Stomach (tissue), 9 donors: ENCODE measurements around the gene SLC10A4. TPM values are rescaled to one million over a fixed set of nuclear protein-coding genes. Genes with fewer than 3 reads are reported as not detected.

Experiments
- DNase-seq, 2 donors: peaks; one replicate each; pipeline versions ENCODE4 v3.0.0 to v3.0.0-alpha.2; 2013 to 2019
- H3K27ac ChIP-seq, 5 donors: fragments of 200-600 bp in 4 of 5; sonication (generic) in 4 of 5; one replicate each; pipeline ENCODE4 v1.5.1; 2013 to 2019; ENCODE audit warnings: mild to moderate bottlenecking in 1 of 5, moderate library complexity in 1 of 5
- H3K27me3 ChIP-seq, 3 donors: fragments of 200-600 bp; sonication (generic); one replicate each; pipeline ENCODE4 v1.5.1; 2017 to 2019; ENCODE audit warnings: mixed run types in 1 of 3
- H3K36me3 ChIP-seq, 4 donors: fragments of 200-600 bp; sonication (generic); 1 replicate in 3 of 4; 2 replicates in 1 of 4; pipeline ENCODE4 v1.5.1; 2016 to 2019
- H3K4me1 ChIP-seq, 4 donors: fragments of 200-600 bp; sonication (generic); one replicate each; pipeline ENCODE4 v1.5.1; 2016 to 2019
- H3K4me3 ChIP-seq, 4 donors: fragments of 200-600 bp; sonication (generic) in 3 of 4; one replicate each; pipeline ENCODE4 v1.5.1; 2016 to 2019; ENCODE audit warnings: mild to moderate bottlenecking in 1 of 4
- H3K9me3 ChIP-seq, 4 donors: fragments of 200-600 bp; sonication (generic); one replicate each; pipeline ENCODE4 v1.5.1; 2016 to 2019
- EP300 ChIP-seq: sonication (generic); formaldehyde crosslinking; IDR thresholded peaks from one replicate; pipeline ENCODE4 v1.6.1; 2017; ENCODE audit warnings: antibody characterized with exemption
- POLR2A ChIP-seq, 4 donors: fragments of 450-650 bp; IDR thresholded peaks; one replicate each; pipeline ENCODE4 v1.6.1; 2016; ENCODE audit warnings: antibody characterized with exemption in 4 of 4, control low read depth in 2 of 4, mild to moderate bottlenecking in 1 of 4, moderate library complexity in 1 of 4
- POLR2AphosphoS5 ChIP-seq, 3 donors: sonication (generic); formaldehyde crosslinking; IDR thresholded peaks; one replicate each; pipeline ENCODE4 v1.6.1; 2016; ENCODE audit warnings: antibody characterized with exemption in 3 of 3
- WGBS, 5 donors: extraction: QIAGEN DNeasy Blood & Tissue Kit in 3 of 5; methylation state at CpG; one replicate each; pipeline versions ENCODE4 v1.1.5 to v1.1.7; 2013 to 2018; 5-methylcytosine and 5-hydroxymethylcytosine counted together
- intact Hi-C: fragments of 100-400 bp; cut with DNase I; formaldehyde crosslinking; loops from one replicate; pipeline ENCODE4 v1.15.1; 2023; ENCODE audit warnings: low total_unique reads
- polyA plus RNA-seq, 3 donors: library from polyadenylated mRNA; stranded (reverse); fragments of 200-250 nt; gene quantifications; one replicate each; pipeline ENCODE4 v1.2.3, GENCODE V29; 2013
- total RNA-seq, 5 donors: library from RNA; depleted of rRNA; stranded (reverse); fragments of >200 nt; gene quantifications; one replicate each; pipeline versions ENCODE4 v1.1.0 to v1.2.3, GENCODE V29; 2014 to 2016
- TF ChIP-seq, protein P1 (sequence below), 7 experiments: fragments of 450-650 bp in 4 of 7; fragments of 200-600 bp in 3 of 7; sonication (generic) in 3 of 7; IDR thresholded peaks; one replicate each; pipeline ENCODE4 v1.5.1; 2016 to 2019; ENCODE audit warnings: antibody characterized with exemption in 7 of 7, control low read depth in 2 of 7, mild to moderate bottlenecking in 1 of 7
- donor health status: healthy with polysubstance abuse.
- donor health status: Bipolar disorder and iron deficiency.
- donor health status: healthy.

Gene SLC10A4
- total and polyA plus RNA-seq, 8 donors: 0.38 to 1.7 (median 0.73) TPM; not detected in 5

DNA sequence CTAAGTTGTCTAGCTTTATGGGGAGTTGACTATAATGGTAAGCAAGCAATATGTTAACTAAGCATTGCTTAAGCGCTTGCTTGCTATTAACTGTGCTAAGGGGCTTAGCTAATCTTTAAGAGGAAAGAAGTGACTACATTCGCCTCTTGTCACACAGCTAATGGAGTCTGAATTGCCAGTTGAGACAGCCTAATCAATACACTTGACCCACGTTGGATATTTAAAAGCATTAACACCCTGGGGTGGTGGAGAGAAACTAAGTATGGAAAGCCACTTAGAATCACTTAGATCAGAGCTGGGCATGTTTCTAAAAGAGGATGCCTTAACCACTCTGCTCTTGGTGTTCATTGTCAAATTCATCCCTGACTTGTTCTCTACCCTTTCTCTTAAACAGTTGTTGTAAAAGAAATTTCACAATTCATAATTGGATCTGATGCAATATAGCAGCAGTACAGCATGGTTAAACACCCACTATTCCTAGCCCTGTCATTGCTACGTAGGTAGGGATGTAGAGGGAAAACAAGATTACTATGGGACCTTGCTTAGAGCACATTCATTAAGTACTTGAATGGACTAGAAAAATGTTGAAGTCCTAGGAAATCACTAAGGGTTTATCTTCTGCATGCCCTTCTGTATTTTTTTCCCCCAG, 10.4 kb downstream of the SLC10A4 start:
- 75 to 80% (median 77%) methylated on average over 4 of the region's 4 CpGs for whole genome bisulfite sequencing, 5 donors
- Histone ChIP-seq H3K4me3 (no peak overlapping the region), H3K27ac (no peak overlapping the region), H3K9me3 (peaks cover 0 to 13% (median 0%) of the 10 kb centered on the region in 4 donors), H3K27me3 (peaks cover 13 to 35% (median 27%) of the 10 kb centered on the region in 3 donors), H3K4me1 (peaks cover 15 to 21% (median 19%) of the 10 kb centered on the region in 4 donors), H3K36me3 (peaks cover 0 to 17% (median 11%) of the 10 kb centered on the region in 4 donors)
- intact Hi-C loops: no loop called here
- TF ChIP-seq EP300: no peak
- TF ChIP-seq POLR2AphosphoS5 (IDR thresholded peaks at IDR 0.05): no peak
- TF ChIP-seq POLR2A (IDR thresholded peaks at IDR 0.05): no peak
- TF ChIP-seq, protein P1, sequence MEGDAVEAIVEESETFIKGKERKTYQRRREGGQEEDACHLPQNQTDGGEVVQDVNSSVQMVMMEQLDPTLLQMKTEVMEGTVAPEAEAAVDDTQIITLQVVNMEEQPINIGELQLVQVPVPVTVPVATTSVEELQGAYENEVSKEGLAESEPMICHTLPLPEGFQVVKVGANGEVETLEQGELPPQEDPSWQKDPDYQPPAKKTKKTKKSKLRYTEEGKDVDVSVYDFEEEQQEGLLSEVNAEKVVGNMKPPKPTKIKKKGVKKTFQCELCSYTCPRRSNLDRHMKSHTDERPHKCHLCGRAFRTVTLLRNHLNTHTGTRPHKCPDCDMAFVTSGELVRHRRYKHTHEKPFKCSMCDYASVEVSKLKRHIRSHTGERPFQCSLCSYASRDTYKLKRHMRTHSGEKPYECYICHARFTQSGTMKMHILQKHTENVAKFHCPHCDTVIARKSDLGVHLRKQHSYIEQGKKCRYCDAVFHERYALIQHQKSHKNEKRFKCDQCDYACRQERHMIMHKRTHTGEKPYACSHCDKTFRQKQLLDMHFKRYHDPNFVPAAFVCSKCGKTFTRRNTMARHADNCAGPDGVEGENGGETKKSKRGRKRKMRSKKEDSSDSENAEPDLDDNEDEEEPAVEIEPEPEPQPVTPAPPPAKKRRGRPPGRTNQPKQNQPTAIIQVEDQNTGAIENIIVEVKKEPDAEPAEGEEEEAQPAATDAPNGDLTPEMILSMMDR (IDR thresholded peaks at IDR 0.05): no peak
- DNase-seq: no peak

DNA sequence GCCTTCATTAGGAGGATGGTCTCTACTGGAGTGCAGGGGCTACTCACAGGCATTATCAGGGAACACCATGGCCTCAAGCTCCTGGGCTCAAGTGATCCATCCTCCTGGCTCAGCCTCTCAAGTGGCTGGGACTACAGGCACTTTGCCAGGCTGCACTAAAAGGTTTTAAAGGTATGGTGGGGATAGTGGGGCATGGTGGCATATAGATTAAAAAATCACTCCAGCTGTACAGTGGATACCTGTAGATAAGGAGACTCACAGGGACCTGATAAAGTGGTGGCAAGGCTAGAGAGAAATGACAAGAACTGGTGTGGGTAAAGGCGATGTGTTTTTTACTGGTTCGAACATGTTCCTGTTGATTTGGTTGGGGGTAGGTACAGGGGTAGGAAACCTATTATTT, 12.8 kb downstream of the SLC10A4 start:
- no peak for DNase-seq
- intact Hi-C loops: no loop called here
- Histone ChIP-seq H3K27ac (no peak overlapping the region), H3K4me1 (peaks cover under 1 to 5% (median 4%) of the 10 kb centered on the region in 4 donors), H3K9me3 (peaks cover 0 to 6% (median 0%) of the 10 kb centered on the region in 4 donors), H3K4me3 (no peak overlapping the region), H3K36me3 (peaks cover 0 to 41% (median 34%) of the 10 kb centered on the region in 4 donors), H3K27me3 (peaks cover 6 to 11% (median 11%) of the 10 kb centered on the region in 3 donors)
- no peak for TF ChIP-seq POLR2A (IDR thresholded peaks at IDR 0.05)
- no peak for TF ChIP-seq POLR2AphosphoS5 (IDR thresholded peaks at IDR 0.05)
- 93 to 99% (median 96%) methylated on average over 2 of the region's 2 CpGs for WGBS, 5 donors

DNA sequence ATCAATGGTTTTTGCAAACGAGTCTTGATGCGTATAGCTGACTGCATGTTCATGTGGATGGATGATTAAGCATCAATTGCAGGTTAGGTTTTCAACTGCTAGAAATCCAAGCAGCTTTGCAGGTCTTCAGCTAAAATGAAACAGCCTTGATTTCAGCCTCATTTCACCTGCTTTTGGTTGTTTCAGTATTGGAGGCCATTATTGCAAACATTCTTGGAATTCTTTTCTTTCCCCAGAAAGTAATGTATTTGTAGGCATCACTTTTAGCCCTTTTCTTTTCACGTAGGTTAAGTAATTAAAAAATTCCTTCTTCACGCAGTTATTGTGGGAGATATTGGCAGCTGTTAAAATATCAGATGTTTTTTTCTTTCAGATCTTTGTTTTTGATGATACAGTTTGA, 15.8 kb downstream of the SLC10A4 start:
- Histone ChIP-seq H3K27me3 (no peaks in the 10 kb centered on the region), H3K4me3 (no peak overlapping the region), H3K36me3 (peaks cover 0 to 62% (median 54%) of the 10 kb centered on the region in 4 donors), H3K9me3 (no peaks in the 10 kb centered on the region), H3K27ac (no peak overlapping the region), H3K4me1 (no peaks in the 10 kb centered on the region)
- intact Hi-C loops: no loop called here
- DNase-seq: no peak
- no peak for TF ChIP-seq POLR2AphosphoS5 (IDR thresholded peaks at IDR 0.05)
- no peak for TF ChIP-seq POLR2A (IDR thresholded peaks at IDR 0.05)
- TF ChIP-seq, protein P1 (IDR thresholded peaks at IDR 0.05): no peak
- no peak for TF ChIP-seq EP300
- WGBS, 5 donors: 89 to 95% (median 91%) methylated on average over 4 of the region's 4 CpGs

DNA sequence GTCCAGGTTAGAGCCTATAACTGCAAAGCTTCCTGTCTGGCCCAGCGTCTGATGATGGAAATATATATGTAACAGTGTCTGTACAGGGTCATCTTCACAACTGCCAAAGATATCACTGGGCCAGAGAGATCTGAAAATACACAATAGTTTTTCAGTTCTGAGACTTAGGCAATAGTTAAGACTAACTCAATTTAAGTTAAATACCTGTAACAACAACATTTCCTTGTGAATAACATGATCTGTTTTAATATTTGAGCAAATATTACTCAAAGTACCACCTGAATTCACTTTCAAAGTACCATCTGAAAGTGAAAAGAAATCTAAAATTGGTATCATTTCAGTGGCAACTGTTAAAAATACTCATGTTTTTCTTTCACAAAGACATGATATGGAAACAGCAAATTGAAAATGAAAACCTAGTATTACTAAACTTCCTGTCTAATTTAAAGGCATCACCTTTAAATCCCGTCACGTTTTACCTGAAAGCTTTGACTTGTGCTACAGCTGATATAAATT, 16.5 kb downstream of the SLC10A4 start:
- Histone ChIP-seq H3K9me3 (no peaks in the 10 kb centered on the region), H3K27me3 (no peaks in the 10 kb centered on the region), H3K36me3 (peaks cover 0 to 70% (median 60%) of the 10 kb centered on the region in 4 donors), H3K27ac (no peak overlapping the region), H3K4me3 (no peak overlapping the region), H3K4me1 (no peaks in the 10 kb centered on the region)
- DNase-seq: no peak
- WGBS, 5 donors: 82 to 87% (median 86%) methylated on average over 3 of the region's 3 CpGs
- intact Hi-C loops: no loop called here
- no peak for TF ChIP-seq EP300
- TF ChIP-seq POLR2A (IDR thresholded peaks at IDR 0.05): no peak
- no peak for TF ChIP-seq POLR2AphosphoS5 (IDR thresholded peaks at IDR 0.05)
- TF ChIP-seq, protein P1 (IDR thresholded peaks at IDR 0.05): no peak
